ENCODE measurements around the gene EREG. TPM values are rescaled to one million over a fixed set of nuclear protein-coding genes. Genes with fewer than 3 reads are reported as not detected.
A peak's percentile ranks its signal among the peaks of the same experiment; 100 is the strongest.

Gene EREG
- total and polyA plus RNA-seq, 10 donors, result 0.03 to 12.3 (median 0.29) TPM

GRCh38 chr4:74400395-74400794 lies 35.5 kb downstream of the EREG start:
- peaks cover 0 to 17% (median 4%) of the 10 kb centered on the region in 6 donors for H3K4me1 ChIP-seq
- H3K4me3 ChIP-seq, result no peak overlapping the region
- no peak overlapping the region for H3K27ac ChIP-seq
- H3K27me3 ChIP-seq (replicated peaks in 1 of 7), result no peaks in the 10 kb centered on the region
- H3K36me3 ChIP-seq, result no peaks in the 10 kb centered on the region
- no peak for TF ChIP-seq POLR2A (IDR thresholded peaks at IDR 0.05)
- TF ChIP-seq POLR2AphosphoS5 (IDR thresholded peaks at IDR 0.05), result no peak
- no peak for TF ChIP-seq CTCF (IDR thresholded peaks at IDR 0.05 in 8 of 11, conservative IDR thresholded peaks at IDR 0.05 in 3 of 11)
- no peaks in the 10 kb centered on the region for H3K9me3 ChIP-seq
- WGBS, 5 donors, result 83 to 91% (median 90%) methylated on average over 10 of the region's 10 CpGs
- no peak for DNase-seq
- intact Hi-C loops (cut with DNase I; ENCODE audit: low total_unique reads), result no loop called here

- intact Hi-C loops (cut with DNase I; ENCODE audit: low total_unique reads), result no loop called here
- no peaks in the 10 kb centered on the region for H3K9me3 ChIP-seq
- no peak for DNase-seq
- WGBS, 5 donors, result 60 to 66% (median 64%) methylated on average over 5 of the region's 5 CpGs
- no peaks in the 10 kb centered on the region for H3K36me3 ChIP-seq
- peaks cover 0 to 10% (median under 1%) of the 10 kb centered on the region in 6 donors for H3K4me1 ChIP-seq
- H3K27me3 ChIP-seq (replicated peaks in 1 of 7), result no peaks in the 10 kb centered on the region
- TF ChIP-seq CTCF (IDR thresholded peaks at IDR 0.05 in 8 of 11, conservative IDR thresholded peaks at IDR 0.05 in 3 of 11), result no peak
- TF ChIP-seq POLR2A (IDR thresholded peaks at IDR 0.05), result no peak
- no peak for TF ChIP-seq POLR2AphosphoS5 (IDR thresholded peaks at IDR 0.05)
- H3K4me3 ChIP-seq, result no peak overlapping the region
- peak overlapping the region in 4 of 8 donors; percentile 0 to 12 (median 4) for H3K27ac ChIP-seq
Measured at GRCh38 chr4:74402692-74403456, 37.9 kb downstream of the EREG start.

- Histone ChIP-seq H3K9me3 (no peaks in the 10 kb centered on the region), H3K27me3 (replicated peaks in 1 of 7) (no peaks in the 10 kb centered on the region), H3K27ac (no peak overlapping the region), H3K4me1 (peaks cover 0 to 5% (median 0%) of the 10 kb centered on the region in 6 donors), H3K36me3 (no peaks in the 10 kb centered on the region), H3K4me3 (no peak overlapping the region)
- TF ChIP-seq POLR2AphosphoS5 (IDR thresholded peaks at IDR 0.05) (no peak), CTCF (IDR thresholded peaks at IDR 0.05 in 8 of 11, conservative IDR thresholded peaks at IDR 0.05 in 3 of 11) (no peak), POLR2A (IDR thresholded peaks at IDR 0.05) (no peak)
- no peak for DNase-seq
- intact Hi-C loops (cut with DNase I; ENCODE audit: low total_unique reads), result no loop called here
Measured at GRCh38 chr4:74407891-74408290, 42.9 kb downstream of the EREG start.

GRCh38 chr4:74408639-74409038 lies 43.7 kb downstream of the EREG start:
- intact Hi-C loops (cut with DNase I; ENCODE audit: low total_unique reads), result no loop called here
- H3K27ac ChIP-seq, result no peak overlapping the region
- no peaks in the 10 kb centered on the region for H3K36me3 ChIP-seq
- TF ChIP-seq CTCF (IDR thresholded peaks at IDR 0.05 in 8 of 11, conservative IDR thresholded peaks at IDR 0.05 in 3 of 11) (no peak), POLR2A (IDR thresholded peaks at IDR 0.05) (no peak), POLR2AphosphoS5 (IDR thresholded peaks at IDR 0.05) (no peak)
- H3K4me3 ChIP-seq, result no peak overlapping the region
- H3K4me1 ChIP-seq, result no peaks in the 10 kb centered on the region
- no peaks in the 10 kb centered on the region for H3K27me3 ChIP-seq (replicated peaks in 1 of 7)
- no peak for DNase-seq
- H3K9me3 ChIP-seq, result no peaks in the 10 kb centered on the region
- WGBS, 5 donors, result 77 to 93% (median 87%) methylated on average over 3 of the region's 3 CpGs

Measured in spleen (tissue), 11 donors.